K562 (cell line): ENCODE results near the gene STT3B. TPM values are rescaled to one million over a fixed set of nuclear protein-coding genes. Genes with fewer than 3 reads are reported as not detected.

Experiments used
- ATF7 ChIP-seq: fragments of 450-650 bp; IDR thresholded peaks from 2 replicates; pipeline ENCODE4 v1.7.1; 2014; ENCODE audit warnings: mild to moderate bottlenecking, moderate library complexity
- DDX20 ChIP-seq: fragments of 450-650 bp; IDR thresholded peaks from 2 replicates; pipeline ENCODE4 v1.6.1; 2016; ENCODE audit warnings: missing genetic modification characterization, low read depth, mild to moderate bottlenecking, missing compliant biosample characterization, moderate library complexity
- EGR1 ChIP-seq: fragments of 450-650 bp; conservative IDR thresholded peaks from 2 replicates; pipeline ENCODE4 v1.6.1; 2017; ENCODE audit warnings: mild to moderate bottlenecking
- ERF ChIP-seq: fragments of 450-650 bp; formaldehyde crosslinking; IDR thresholded peaks from 2 replicates; pipeline ENCODE4 v1.4.0; 2020; ENCODE audit warnings: mild to moderate bottlenecking, mixed read lengths
- IRF2 ChIP-seq: sonication (generic); formaldehyde crosslinking; IDR thresholded peaks from 2 replicates; pipeline ENCODE4 v1.8.1; 2022; ENCODE audit warnings: mild to moderate bottlenecking, missing genetic modification reagents
- PTBP1 ChIP-seq: fragments of 200-400 bp; formaldehyde crosslinking; IDR thresholded peaks from 2 replicates; pipeline ENCODE4 v1.6.1; 2017; ENCODE audit warnings: low read depth, low read length
- PYGO2 ChIP-seq: fragments of 450-650 bp; IDR thresholded peaks from 2 replicates; pipeline ENCODE4 v1.6.1; 2016; ENCODE audit warnings: mild to moderate bottlenecking, missing genetic modification characterization, moderate library complexity, missing compliant biosample characterization
- polyA plus RNA-seq, 8 experiments: library from polyadenylated mRNA; depleted of rRNA in 4 of 8; stranded (reverse) in 5 of 8; unstranded in 3 of 8; fragments of >200 nt; fragmentation: Nextera tagmentation in 2 of 8; fragmentation: Illumina TruSeq in 1 of 8; extraction: Ambion mirVana in 2 of 8; extraction: Trizol in 1 of 8; gene quantifications; 2 replicates each; pipeline versions ENCODE4 v1.2.1 to v1.2.3, GENCODE V29; 2011 to 2014; ENCODE audit warnings: inconsistent platforms in 1 of 8, missing spikeins in 1 of 8
- total RNA-seq, 7 experiments: library from RNA; depleted of rRNA in 6 of 7; stranded (reverse); fragments of >200 nt in 6 of 7; fragmentation: Illumina TruSeq in 2 of 7; extraction: Trizol in 2 of 7; gene quantifications; 2 replicates each; pipeline versions ENCODE4 v1.2.1 to v1.2.3, GENCODE V29; 2011 to 2021; ENCODE audit warnings: low replicate concordance in 1 of 7
- TF ChIP-seq, protein P1 (sequence below), 2 experiments: IDR thresholded peaks; 2 replicates each; pipeline ENCODE4 v1.6.1; 2012; ENCODE audit warnings: improper control_type of control experiment in 2 of 2, low read depth in 2 of 2, low read length in 2 of 2, borderline replicate concordance in 1 of 2
- TF ChIP-seq, protein P2 (sequence below): sonication (generic); formaldehyde crosslinking; IDR thresholded peaks from 2 replicates; pipeline ENCODE4 v1.8.1; 2022; ENCODE audit warnings: missing genetic modification reagents
- TF ChIP-seq, protein P3 (sequence below): sonication (generic); formaldehyde crosslinking; IDR thresholded peaks from 2 replicates; pipeline ENCODE4 v1.8.1; 2023; ENCODE audit warnings: mild to moderate bottlenecking, missing genetic modification reagents
- TF ChIP-seq, protein P4 (sequence below): sonication (generic); formaldehyde crosslinking; IDR thresholded peaks from 2 replicates; pipeline ENCODE4 v1.8.1; 2023; ENCODE audit warnings: mild to moderate bottlenecking, missing genetic modification reagents, moderate library complexity
- TF ChIP-seq, protein P5 (sequence below): fragments of 450-650 bp; IDR thresholded peaks from 2 replicates; pipeline ENCODE4 v1.7.1; 2018; ENCODE audit warnings: mild to moderate bottlenecking, low read depth; ENCODE audit not compliant: partially characterized antibody

STT3B gene
- total and polyA plus RNA-seq, 9 of the 15 experiments (the other 6 are each of a cell fraction or from before 2014, with no cell fraction given), result 22.4 to 147 (median 100) TPM

DNA sequence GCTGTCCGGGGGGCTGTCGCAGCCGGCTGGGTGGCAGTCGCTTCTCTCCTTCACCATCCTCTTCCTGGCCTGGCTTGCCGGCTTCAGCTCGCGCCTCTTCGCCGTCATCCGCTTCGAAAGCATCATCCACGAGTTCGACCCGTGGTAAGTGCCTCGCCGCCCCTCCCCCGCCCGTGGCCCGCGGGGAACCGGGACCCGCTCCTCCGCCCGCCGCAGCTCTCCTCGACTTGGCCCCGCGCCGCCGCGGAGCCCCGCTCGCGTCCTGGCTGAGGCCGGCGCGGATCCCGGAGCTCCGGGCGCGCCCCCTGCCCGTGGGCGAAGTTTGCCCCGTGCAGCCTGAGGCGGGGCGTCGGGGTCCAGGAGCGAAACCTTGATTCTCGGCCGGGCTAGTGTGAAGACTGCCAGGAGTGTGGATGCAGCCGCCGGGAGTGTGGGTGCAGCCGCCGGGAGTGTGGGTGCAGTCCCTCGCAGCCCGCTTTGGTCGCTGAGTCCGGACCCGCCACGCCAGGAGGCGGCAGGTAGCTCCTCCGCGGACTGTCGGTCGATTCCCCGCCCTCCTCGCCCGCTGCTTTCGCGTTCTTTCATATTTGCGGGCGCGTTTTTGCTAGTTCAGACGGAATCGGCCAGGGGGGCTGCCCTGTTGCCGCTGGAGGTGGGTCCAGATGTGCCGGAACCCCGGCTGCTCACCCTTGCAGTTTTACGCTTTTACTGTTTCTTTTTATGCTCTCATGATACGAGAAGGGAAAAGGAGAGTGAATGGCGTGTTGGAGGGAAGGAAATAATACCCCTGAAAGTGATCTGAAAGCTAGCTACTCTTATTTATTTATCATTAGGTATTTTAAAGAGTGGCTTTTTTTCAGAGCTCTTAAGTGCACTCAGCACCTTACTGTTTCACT is 692 bp downstream of the STT3B start (continued):
- no peak for TF ChIP-seq ERF
- TF ChIP-seq ATF7, result no peak
- TF ChIP-seq, protein P1, sequence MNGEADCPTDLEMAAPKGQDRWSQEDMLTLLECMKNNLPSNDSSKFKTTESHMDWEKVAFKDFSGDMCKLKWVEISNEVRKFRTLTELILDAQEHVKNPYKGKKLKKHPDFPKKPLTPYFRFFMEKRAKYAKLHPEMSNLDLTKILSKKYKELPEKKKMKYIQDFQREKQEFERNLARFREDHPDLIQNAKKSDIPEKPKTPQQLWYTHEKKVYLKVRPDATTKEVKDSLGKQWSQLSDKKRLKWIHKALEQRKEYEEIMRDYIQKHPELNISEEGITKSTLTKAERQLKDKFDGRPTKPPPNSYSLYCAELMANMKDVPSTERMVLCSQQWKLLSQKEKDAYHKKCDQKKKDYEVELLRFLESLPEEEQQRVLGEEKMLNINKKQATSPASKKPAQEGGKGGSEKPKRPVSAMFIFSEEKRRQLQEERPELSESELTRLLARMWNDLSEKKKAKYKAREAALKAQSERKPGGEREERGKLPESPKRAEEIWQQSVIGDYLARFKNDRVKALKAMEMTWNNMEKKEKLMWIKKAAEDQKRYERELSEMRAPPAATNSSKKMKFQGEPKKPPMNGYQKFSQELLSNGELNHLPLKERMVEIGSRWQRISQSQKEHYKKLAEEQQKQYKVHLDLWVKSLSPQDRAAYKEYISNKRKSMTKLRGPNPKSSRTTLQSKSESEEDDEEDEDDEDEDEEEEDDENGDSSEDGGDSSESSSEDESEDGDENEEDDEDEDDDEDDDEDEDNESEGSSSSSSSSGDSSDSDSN (IDR thresholded peaks at IDR 0.05; ENCODE audit: borderline replicate concordance in 1 of 2, low read depth in 2 of 2, low read length in 2 of 2), result peak; percentile 35 to 92; a peak in 3 of 4 replicates
- no peak for TF ChIP-seq IRF2
- TF ChIP-seq, protein P2, sequence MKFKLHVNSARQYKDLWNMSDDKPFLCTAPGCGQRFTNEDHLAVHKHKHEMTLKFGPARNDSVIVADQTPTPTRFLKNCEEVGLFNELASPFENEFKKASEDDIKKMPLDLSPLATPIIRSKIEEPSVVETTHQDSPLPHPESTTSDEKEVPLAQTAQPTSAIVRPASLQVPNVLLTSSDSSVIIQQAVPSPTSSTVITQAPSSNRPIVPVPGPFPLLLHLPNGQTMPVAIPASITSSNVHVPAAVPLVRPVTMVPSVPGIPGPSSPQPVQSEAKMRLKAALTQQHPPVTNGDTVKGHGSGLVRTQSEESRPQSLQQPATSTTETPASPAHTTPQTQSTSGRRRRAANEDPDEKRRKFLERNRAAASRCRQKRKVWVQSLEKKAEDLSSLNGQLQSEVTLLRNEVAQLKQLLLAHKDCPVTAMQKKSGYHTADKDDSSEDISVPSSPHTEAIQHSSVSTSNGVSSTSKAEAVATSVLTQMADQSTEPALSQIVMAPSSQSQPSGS, result no peak
- TF ChIP-seq, protein P3, sequence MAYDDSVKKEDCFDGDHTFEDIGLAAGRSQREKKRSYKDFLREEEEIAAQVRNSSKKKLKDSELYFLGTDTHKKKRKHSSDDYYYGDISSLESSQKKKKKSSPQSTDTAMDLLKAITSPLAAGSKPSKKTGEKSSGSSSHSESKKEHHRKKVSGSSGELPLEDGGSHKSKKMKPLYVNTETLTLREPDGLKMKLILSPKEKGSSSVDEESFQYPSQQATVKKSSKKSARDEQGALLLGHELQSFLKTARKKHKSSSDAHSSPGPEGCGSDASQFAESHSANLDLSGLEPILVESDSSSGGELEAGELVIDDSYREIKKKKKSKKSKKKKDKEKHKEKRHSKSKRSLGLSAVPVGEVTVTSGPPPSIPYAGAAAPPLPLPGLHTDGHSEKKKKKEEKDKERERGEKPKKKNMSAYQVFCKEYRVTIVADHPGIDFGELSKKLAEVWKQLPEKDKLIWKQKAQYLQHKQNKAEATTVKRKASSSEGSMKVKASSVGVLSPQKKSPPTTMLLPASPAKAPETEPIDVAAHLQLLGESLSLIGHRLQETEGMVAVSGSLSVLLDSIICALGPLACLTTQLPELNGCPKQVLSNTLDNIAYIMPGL, result peak; percentile 53; the same call in 1 of the 2 replicates
- TF ChIP-seq PYGO2 (tag), result no peak
- TF ChIP-seq, protein P4, sequence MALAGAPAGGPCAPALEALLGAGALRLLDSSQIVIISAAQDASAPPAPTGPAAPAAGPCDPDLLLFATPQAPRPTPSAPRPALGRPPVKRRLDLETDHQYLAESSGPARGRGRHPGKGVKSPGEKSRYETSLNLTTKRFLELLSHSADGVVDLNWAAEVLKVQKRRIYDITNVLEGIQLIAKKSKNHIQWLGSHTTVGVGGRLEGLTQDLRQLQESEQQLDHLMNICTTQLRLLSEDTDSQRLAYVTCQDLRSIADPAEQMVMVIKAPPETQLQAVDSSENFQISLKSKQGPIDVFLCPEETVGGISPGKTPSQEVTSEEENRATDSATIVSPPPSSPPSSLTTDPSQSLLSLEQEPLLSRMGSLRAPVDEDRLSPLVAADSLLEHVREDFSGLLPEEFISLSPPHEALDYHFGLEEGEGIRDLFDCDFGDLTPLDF (CRISPR knock-in tag), result no peak
- no peak for TF ChIP-seq PTBP1
- 0 out of 2 replicates have a peak, but pooled peaks have one; percentile 23 for TF ChIP-seq EGR1
- TF ChIP-seq DDX20 (tag), result no peak
- TF ChIP-seq, protein P5, sequence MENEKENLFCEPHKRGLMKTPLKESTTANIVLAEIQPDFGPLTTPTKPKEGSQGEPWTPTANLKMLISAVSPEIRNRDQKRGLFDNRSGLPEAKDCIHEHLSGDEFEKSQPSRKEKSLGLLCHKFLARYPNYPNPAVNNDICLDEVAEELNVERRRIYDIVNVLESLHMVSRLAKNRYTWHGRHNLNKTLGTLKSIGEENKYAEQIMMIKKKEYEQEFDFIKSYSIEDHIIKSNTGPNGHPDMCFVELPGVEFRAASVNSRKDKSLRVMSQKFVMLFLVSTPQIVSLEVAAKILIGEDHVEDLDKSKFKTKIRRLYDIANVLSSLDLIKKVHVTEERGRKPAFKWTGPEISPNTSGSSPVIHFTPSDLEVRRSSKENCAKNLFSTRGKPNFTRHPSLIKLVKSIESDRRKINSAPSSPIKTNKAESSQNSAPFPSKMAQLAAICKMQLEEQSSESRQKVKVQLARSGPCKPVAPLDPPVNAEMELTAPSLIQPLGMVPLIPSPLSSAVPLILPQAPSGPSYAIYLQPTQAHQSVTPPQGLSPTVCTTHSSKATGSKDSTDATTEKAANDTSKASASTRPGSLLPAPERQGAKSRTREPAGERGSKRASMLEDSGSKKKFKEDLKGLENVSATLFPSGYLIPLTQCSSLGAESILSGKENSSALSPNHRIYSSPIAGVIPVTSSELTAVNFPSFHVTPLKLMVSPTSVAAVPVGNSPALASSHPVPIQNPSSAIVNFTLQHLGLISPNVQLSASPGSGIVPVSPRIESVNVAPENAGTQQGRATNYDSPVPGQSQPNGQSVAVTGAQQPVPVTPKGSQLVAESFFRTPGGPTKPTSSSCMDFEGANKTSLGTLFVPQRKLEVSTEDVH, result peak; percentile 43
- TF ChIP-seq, all 486 proteins: peak for 36
